Measurements from ENCODE around the gene RETREG3.
A peak's percentile ranks its signal among the peaks of the same experiment; 100 is the strongest.

RETREG3 gene

DNA sequence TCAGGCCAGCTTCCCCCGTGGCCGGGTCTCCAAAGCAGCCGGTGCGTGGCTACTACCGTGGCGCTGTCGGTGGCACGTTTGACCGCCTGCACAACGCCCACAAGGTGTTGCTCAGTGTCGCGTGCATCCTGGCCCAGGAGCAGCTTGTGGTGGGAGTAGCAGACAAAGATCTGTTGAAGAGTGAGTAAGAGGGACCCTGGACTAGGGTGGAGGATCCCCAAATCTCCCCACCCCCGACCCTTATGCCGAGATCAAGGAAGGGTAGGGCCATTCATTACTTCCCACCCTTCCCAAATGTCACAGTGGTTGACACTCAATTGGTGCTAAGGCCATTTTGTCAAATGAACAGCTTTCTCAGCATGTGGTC is 46.0 kb downstream of the RETREG3 start:
- H3K9me3 ChIP-seq (ENCODE audit: insufficient read depth, low read length, severe bottlenecking): no peaks in the 10 kb centered on the region
- H3K4me3 ChIP-seq (ENCODE audit: low read depth in 1 of 2, low read length in 2 of 2): peak overlapping the region; percentile 65 to 75; a peak in 3 of 4 replicates
- H4K20me1 ChIP-seq (ENCODE audit: insufficient read depth, low read length): peaks cover 12% of the 10 kb centered on the region; the same call in 1 of the 2 replicates
- no peaks in the 10 kb centered on the region for H3K27me3 ChIP-seq (ENCODE audit: insufficient read depth, low read length, poor library complexity)
- H2AFZ ChIP-seq (ENCODE audit: low read depth, low read length): no peak overlapping the region
- H3K4me1 ChIP-seq (ENCODE audit: insufficient read depth, low read length): peaks cover 59% of the 10 kb centered on the region
- TF ChIP-seq, protein P1, sequence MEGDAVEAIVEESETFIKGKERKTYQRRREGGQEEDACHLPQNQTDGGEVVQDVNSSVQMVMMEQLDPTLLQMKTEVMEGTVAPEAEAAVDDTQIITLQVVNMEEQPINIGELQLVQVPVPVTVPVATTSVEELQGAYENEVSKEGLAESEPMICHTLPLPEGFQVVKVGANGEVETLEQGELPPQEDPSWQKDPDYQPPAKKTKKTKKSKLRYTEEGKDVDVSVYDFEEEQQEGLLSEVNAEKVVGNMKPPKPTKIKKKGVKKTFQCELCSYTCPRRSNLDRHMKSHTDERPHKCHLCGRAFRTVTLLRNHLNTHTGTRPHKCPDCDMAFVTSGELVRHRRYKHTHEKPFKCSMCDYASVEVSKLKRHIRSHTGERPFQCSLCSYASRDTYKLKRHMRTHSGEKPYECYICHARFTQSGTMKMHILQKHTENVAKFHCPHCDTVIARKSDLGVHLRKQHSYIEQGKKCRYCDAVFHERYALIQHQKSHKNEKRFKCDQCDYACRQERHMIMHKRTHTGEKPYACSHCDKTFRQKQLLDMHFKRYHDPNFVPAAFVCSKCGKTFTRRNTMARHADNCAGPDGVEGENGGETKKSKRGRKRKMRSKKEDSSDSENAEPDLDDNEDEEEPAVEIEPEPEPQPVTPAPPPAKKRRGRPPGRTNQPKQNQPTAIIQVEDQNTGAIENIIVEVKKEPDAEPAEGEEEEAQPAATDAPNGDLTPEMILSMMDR (IDR thresholded peaks at IDR 0.05; ENCODE audit: borderline replicate concordance, extremely low read depth, low read length, poor library complexity, severe bottlenecking): no peak
- TF ChIP-seq EZH2 (IDR thresholded peaks at IDR 0.05; ENCODE audit: borderline replicate concordance, low read depth, low read length, severe bottlenecking): no peak
- ATAC-seq (ENCODE audit: insufficient read depth, low read depth) (no peak), DNase-seq (no peak)
- peak overlapping the region; percentile 100 for H3K4me2 ChIP-seq (ENCODE audit: insufficient read depth, low read length)
- peak overlapping the region; percentile 90 for H3K27ac ChIP-seq (ENCODE audit: low read length)
- H3K79me2 ChIP-seq (ENCODE audit: insufficient read depth, low read length): peaks cover 51% of the 10 kb centered on the region
- H3K9ac ChIP-seq (ENCODE audit: low read depth, low read length): peak overlapping the region; percentile 82
- H3K36me3 ChIP-seq (ENCODE audit: insufficient read depth, low read length): peaks cover 51% of the 10 kb centered on the region

DNA sequence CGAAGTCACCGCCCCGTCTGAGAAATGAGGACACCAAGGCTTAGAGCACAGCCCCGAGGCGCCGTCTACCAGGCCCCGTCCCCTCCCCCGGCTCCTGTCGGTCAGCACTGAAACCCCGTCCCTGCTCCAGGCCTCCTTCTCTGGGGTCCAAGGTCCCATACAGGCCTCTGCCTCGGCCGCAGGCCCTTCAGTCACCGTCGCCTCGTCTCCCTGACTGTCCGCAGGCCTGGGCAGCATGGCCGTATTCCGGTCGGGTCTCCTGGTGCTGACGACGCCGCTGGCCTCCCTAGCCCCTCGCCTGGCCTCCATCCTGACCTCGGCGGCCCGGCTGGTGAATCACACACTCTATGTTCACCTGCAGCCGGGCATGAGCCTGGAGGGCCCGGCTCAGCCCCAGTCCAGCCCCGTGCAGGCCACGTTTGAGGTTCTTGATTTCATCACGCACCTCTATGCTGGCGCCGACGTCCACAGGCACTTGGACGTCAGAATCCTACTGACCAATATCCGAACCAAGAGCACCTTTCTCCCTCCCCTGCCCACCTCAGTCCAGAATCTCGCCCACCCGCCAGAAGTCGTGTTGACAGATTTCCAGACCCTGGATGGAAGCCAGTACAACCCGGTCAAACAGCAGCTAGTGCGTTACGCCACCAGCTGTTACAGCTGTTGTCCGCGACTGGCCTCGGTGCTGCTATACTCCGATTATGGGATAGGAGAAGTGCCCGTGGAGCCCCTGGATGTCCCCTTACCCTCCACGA is 46.6 kb downstream of the RETREG3 start:
- peak overlapping the region; percentile 84; the same call in 1 of the 2 replicates for H2AFZ ChIP-seq (ENCODE audit: low read depth, low read length)
- no peak for DNase-seq
- TF ChIP-seq EZH2 (IDR thresholded peaks at IDR 0.05; ENCODE audit: borderline replicate concordance, low read depth, low read length, severe bottlenecking): no peak
- TF ChIP-seq, protein P1 (IDR thresholded peaks at IDR 0.05; ENCODE audit: borderline replicate concordance, extremely low read depth, low read length, poor library complexity, severe bottlenecking): no peak

DNA sequence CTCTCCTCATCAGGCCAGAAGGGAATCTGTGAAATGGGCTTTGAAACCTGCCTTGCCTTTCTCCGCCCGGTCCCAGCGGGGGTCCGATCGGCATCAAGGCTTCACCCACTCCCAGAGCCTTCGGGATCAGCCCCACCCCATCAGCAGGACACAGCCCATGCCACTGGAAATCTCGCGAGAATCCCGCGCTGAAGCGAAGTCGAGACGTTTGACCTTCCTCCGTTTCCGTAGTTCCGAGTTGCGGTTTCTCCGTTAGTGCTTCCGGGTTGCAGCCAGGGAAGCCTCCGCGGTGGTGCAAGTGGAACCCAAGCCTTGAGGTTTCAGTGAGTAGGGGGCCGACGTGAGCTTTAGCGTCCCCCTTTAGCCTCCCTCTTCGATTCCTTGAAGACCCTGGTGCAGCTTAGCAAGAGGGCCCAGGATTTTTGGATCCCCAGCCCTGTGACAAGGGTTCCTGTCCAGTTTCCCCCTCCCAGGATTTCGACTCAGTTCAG is 47.2 kb downstream of the RETREG3 start, which contains the start of gene COASY:
Gene COASY (plus strand): TSS at position 252 of the 491 bp plus-strand sequence. CDS start 475 bp downstream, outside the sequence.
- Histone ChIP-seq H3K36me3 (ENCODE audit: insufficient read depth, low read length) (peaks cover 43% of the 10 kb centered on the region), H3K27ac (ENCODE audit: low read length) (peak within 1 kb of the TSS; percentile 90), H3K27me3 (ENCODE audit: insufficient read depth, low read length, poor library complexity) (no peaks in the 10 kb centered on the region), H3K4me2 (ENCODE audit: insufficient read depth, low read length) (peak within 1 kb of the TSS; percentile 100), H4K20me1 (ENCODE audit: insufficient read depth, low read length) (peaks cover 9% of the 10 kb centered on the region; the same call in 1 of the 2 replicates), H3K79me2 (ENCODE audit: insufficient read depth, low read length) (peaks cover 41% of the 10 kb centered on the region), H3K4me1 (ENCODE audit: insufficient read depth, low read length) (peaks cover 52% of the 10 kb centered on the region), H3K9ac (ENCODE audit: low read depth, low read length) (peak within 1 kb of the TSS; percentile 82), H3K9me3 (ENCODE audit: insufficient read depth, low read length, severe bottlenecking) (no peaks in the 10 kb centered on the region), H2AFZ (ENCODE audit: low read depth, low read length) (peak within 1 kb of the TSS; percentile 84), H3K4me3 (ENCODE audit: low read depth in 1 of 2, low read length in 2 of 2) (peak within 1 kb of the TSS; percentile 65 to 75)
- TF ChIP-seq, protein P1 (IDR thresholded peaks at IDR 0.05; ENCODE audit: borderline replicate concordance, extremely low read depth, low read length, poor library complexity, severe bottlenecking): no peak
- TF ChIP-seq EZH2 (IDR thresholded peaks at IDR 0.05; ENCODE audit: borderline replicate concordance, low read depth, low read length, severe bottlenecking): no peak
- ATAC-seq (ENCODE audit: insufficient read depth, low read depth): peak; percentile 77
- peak; percentile 97 for DNase-seq

More for the DNA sequence above, 46.6 kb downstream of the RETREG3 start:
- H3K9me3 ChIP-seq (ENCODE audit: insufficient read depth, low read length, severe bottlenecking): no peaks in the 10 kb centered on the region
- peaks cover 48% of the 10 kb centered on the region for H3K36me3 ChIP-seq (ENCODE audit: insufficient read depth, low read length)
- H3K27ac ChIP-seq (ENCODE audit: low read length): peak overlapping the region; percentile 90
- peaks cover 9% of the 10 kb centered on the region; the same call in 1 of the 2 replicates for H4K20me1 ChIP-seq (ENCODE audit: insufficient read depth, low read length)
- H3K9ac ChIP-seq (ENCODE audit: low read depth, low read length): peak overlapping the region; percentile 82
- peak; percentile 4; the same call in 1 of the 3 replicates for ATAC-seq (ENCODE audit: insufficient read depth, low read depth)
- H3K4me2 ChIP-seq (ENCODE audit: insufficient read depth, low read length): peak overlapping the region; percentile 100
- peaks cover 54% of the 10 kb centered on the region for H3K4me1 ChIP-seq (ENCODE audit: insufficient read depth, low read length)
- H3K27me3 ChIP-seq (ENCODE audit: insufficient read depth, low read length, poor library complexity): no peaks in the 10 kb centered on the region
- H3K4me3 ChIP-seq (ENCODE audit: low read depth in 1 of 2, low read length in 2 of 2): peak overlapping the region; percentile 65 to 75
- H3K79me2 ChIP-seq (ENCODE audit: insufficient read depth, low read length): peaks cover 47% of the 10 kb centered on the region
